Endothelial cell of umbilical vein (primary cell): ENCODE data around the gene SARS1. TPM values are rescaled to one million over a fixed set of nuclear protein-coding genes. Genes with fewer than 3 reads are reported as not detected.

Experiments
- BruUV-seq: library from RNA; stranded (reverse); fragments of 400-500 nt; replicated peaks from 2 replicates; lab custom pipeline; 2021; lab: Mats Ljungman, UMichigan
- CTCF ChIA-PET: fragments of 300-600, 350-600 bp; sonication (Branson Sonifier 250); formaldehyde crosslinking; loops from one replicate; lab custom pipeline; 2021; ENCODE audit warnings: antibody characterized with exemption, inconsistent platforms; lab: Charles Lee
- POLR2A ChIA-PET: fragments of 300-600, 350-600 bp; sonication (Branson Sonifier 250); formaldehyde crosslinking; loops from one replicate; lab custom pipeline; 2021; ENCODE audit warnings: antibody characterized with exemption, inconsistent platforms; lab: Charles Lee
- DNase-seq: peaks from one replicate; pipeline ENCODE4 v3.0.0-alpha.2; 2011; ENCODE audit warnings: low read depth, low spot score
- FAIRE-seq: peaks from 2 replicates; lab custom pipeline; 2011; peaks lifted over from hg19 to GRCh38; lab: Jason Lieb, UNC
- H2AFZ ChIP-seq: 2 replicates; pipeline ENCODE4 v1.6.0; 2012; ENCODE audit warnings: low read depth, low read length, control low read depth, inconsistent platforms
- H3K27ac ChIP-seq: 2 replicates; pipeline ENCODE4 v1.5.1; 2011; ENCODE audit warnings: low read depth, mild to moderate bottlenecking, control low read depth, low read length, moderate library complexity; ENCODE audit not compliant: insufficient read depth
- H3K27me3 ChIP-seq, 2 experiments: 2 replicates each; pipeline versions ENCODE4 v1.6.0 to v1.6.1; 2011; ENCODE audit warnings: low read length in 2 of 2, mixed read lengths in 1 of 2; ENCODE audit not compliant: control insufficient read depth in 2 of 2, insufficient read depth in 2 of 2
- H3K36me3 ChIP-seq, 2 experiments: 2 replicates in 1 of 2; 3 replicates in 1 of 2; pipeline ENCODE4 v1.5.1; 2011; ENCODE audit warnings: low read length in 2 of 2, mild to moderate bottlenecking in 1 of 2, moderate library complexity in 1 of 2; ENCODE audit not compliant: control insufficient read depth in 2 of 2, insufficient read depth in 2 of 2; ENCODE audit errors: extremely low read depth in 1 of 2
- H3K4me1 ChIP-seq: 3 replicates; pipeline ENCODE4 v1.5.1; 2011; ENCODE audit warnings: mild to moderate bottlenecking, low read length; ENCODE audit not compliant: control insufficient read depth, insufficient read depth; ENCODE audit errors: extremely low read depth
- H3K4me2 ChIP-seq: 2 replicates; pipeline ENCODE4 v1.6.1; 2011; ENCODE audit warnings: low read length, control low read depth, mixed read lengths; ENCODE audit not compliant: insufficient read depth
- H3K4me3 ChIP-seq, 3 experiments: fragments of 200-600 bp in 1 of 3; sonication (generic), shearing (Covaris generic) in 1 of 3; replicated peaks in 1 of 3; 2 replicates each; pipeline ENCODE4 v1.5.1; 2011 to 2016; ENCODE audit warnings: control low read depth in 3 of 3, low read length in 3 of 3, mild to moderate bottlenecking in 2 of 3, inconsistent platforms in 1 of 3, low read depth in 1 of 3, moderate library complexity in 1 of 3; ENCODE audit not compliant: insufficient read depth in 1 of 3
- H3K79me2 ChIP-seq: 2 replicates; pipeline ENCODE4 v1.6.0; 2012; ENCODE audit warnings: low read length, inconsistent platforms; ENCODE audit not compliant: control insufficient read depth, insufficient read depth
- H3K9ac ChIP-seq: replicated peaks from 2 replicates; pipeline ENCODE3; 2011; ENCODE audit warnings: low read length, control low read depth; ENCODE audit not compliant: insufficient read depth; ENCODE audit errors: extremely low read depth
- H3K9me1 ChIP-seq: replicated peaks from 3 replicates; pipeline ENCODE4 v1.6.0; 2011; ENCODE audit warnings: mild to moderate bottlenecking, low read length; ENCODE audit not compliant: control insufficient read depth, insufficient read depth; ENCODE audit errors: extremely low read depth
- H3K9me3 ChIP-seq: replicated peaks from 2 replicates; pipeline ENCODE4 v1.5.1; 2012; ENCODE audit warnings: low read length, inconsistent platforms; ENCODE audit not compliant: control insufficient read depth, insufficient read depth
- H4K20me1 ChIP-seq: replicated peaks from 2 replicates; pipeline ENCODE3; 2011; ENCODE audit warnings: mild to moderate bottlenecking, low read length; ENCODE audit not compliant: control insufficient read depth, insufficient read depth; ENCODE audit errors: extremely low read depth
- EZH2 ChIP-seq: IDR thresholded peaks from 2 replicates; pipeline ENCODE4 v1.6.1; 2012; ENCODE audit warnings: borderline replicate concordance, low read depth, mild to moderate bottlenecking, moderate library complexity, low read length, inconsistent platforms; ENCODE audit not compliant: severe bottlenecking
- FOS ChIP-seq: IDR thresholded peaks from 2 replicates; pipeline ENCODE4 v1.6.1; 2011; ENCODE audit warnings: mild to moderate bottlenecking, low read length, moderate library complexity, borderline replicate concordance; ENCODE audit not compliant: insufficient read depth
- GATA2 ChIP-seq: IDR thresholded peaks from 2 replicates; pipeline ENCODE4 v1.7.0; 2011; ENCODE audit warnings: low read depth, mild to moderate bottlenecking, moderate library complexity, mixed read lengths, low read length; ENCODE audit not compliant: insufficient read length, insufficient read depth
- JUN ChIP-seq: IDR thresholded peaks from 2 replicates; pipeline ENCODE4 v1.6.1; 2011; ENCODE audit warnings: borderline replicate concordance, low read depth; ENCODE audit not compliant: insufficient read length, insufficient read depth
- MYC ChIP-seq: IDR thresholded peaks from one replicate; pipeline ENCODE4 v1.6.1; 2011; ENCODE audit warnings: mild to moderate bottlenecking, low read depth, low read length
- POLR2A ChIP-seq: IDR thresholded peaks from 2 replicates; pipeline ENCODE4 v1.6.1; 2012; ENCODE audit warnings: low read depth, mild to moderate bottlenecking, control low read depth, low read length
- POLR2AphosphoS5 ChIP-seq: IDR thresholded peaks from 2 replicates; pipeline ENCODE4 v1.6.1; 2012; ENCODE audit warnings: low read depth, mild to moderate bottlenecking, control low read depth, low read length, moderate library complexity; ENCODE audit not compliant: insufficient read depth
- dilution Hi-C: fragments of 300-500 bp; cut with MboI; formaldehyde crosslinking; loops from one replicate; pipeline ENCODE4 v1.15.0; 2019; ENCODE audit warnings: low sequenced_read_pairs; ENCODE audit not compliant: extremely low pct_ligation_motif_present
- intact Hi-C: fragments of 100-400 bp; cut with micrococcal nuclease; formaldehyde crosslinking; loops from one replicate; pipeline ENCODE4 v1.10.0; 2022
- polyA plus RNA-seq, 4 experiments: library from polyadenylated mRNA; depleted of rRNA in 3 of 4; stranded (reverse) in 3 of 4; unstranded in 1 of 4; fragments of >200 nt; gene quantifications; 2 replicates each; pipeline versions ENCODE4 v1.2.1 to v1.2.3, GENCODE V29; 2011 to 2012; ENCODE audit warnings: missing spikeins in 1 of 4
- total RNA-seq: library from RNA; stranded (reverse); gene quantifications from 2 replicates; pipeline ENCODE4 v1.2.3, GENCODE V29; 2021
- TF ChIP-seq, protein P1 (sequence below): IDR thresholded peaks from 2 replicates; pipeline ENCODE4 v1.6.1; 2011; ENCODE audit not compliant: insufficient read depth, insufficient read length
- TF ChIP-seq, protein P2 (sequence below), 2 donors: IDR thresholded peaks; 1 replicate in 1 of 2; 2 replicates in 1 of 2; pipeline ENCODE4 v1.5.1; 2011; ENCODE audit warnings: low read length in 2 of 2, mild to moderate bottlenecking in 2 of 2, moderate library complexity in 2 of 2, control low read depth in 1 of 2, inconsistent platforms in 1 of 2, low read depth in 1 of 2; ENCODE audit not compliant: insufficient read depth in 1 of 2; ENCODE audit errors: extremely low read depth in 1 of 2

SARS1 gene
- total and polyA plus RNA-seq, 2 donors (not counting 3 experiments of a cell fraction or from before 2014, with no cell fraction given): 110 to 178 TPM

- Histone ChIP-seq H2AFZ (no peak overlapping the region), H3K4me3 (no peak overlapping the region), H3K27ac (no peak overlapping the region), H3K4me2 (no peak overlapping the region), H3K4me1 (peaks cover 5% of the 10 kb centered on the region), H3K36me3 (no peaks in the 10 kb centered on the region), H3K9me1 (no peaks in the 10 kb centered on the region), H3K27me3 (peaks cover 0 to 2% of the 10 kb centered on the region in 2 experiments), H3K79me2 (peaks cover 1% of the 10 kb centered on the region), H3K9ac (no peak overlapping the region), H3K9me3 (no peaks in the 10 kb centered on the region), H4K20me1 (no peaks in the 10 kb centered on the region)
- FAIRE-seq: no peak
- dilution Hi-C loops (no loop called here), intact Hi-C loops (no loop called here)
- ChIA-PET CTCF (interaction anchor here (1.2 kb wide), 1 partner anchor 10 kb away, joined by 6 read pairs; no protein-coding TSS in a partner anchor), POLR2A (no interaction called here)
- DNase-seq: no peak
- BruUV-seq: no TSS peak
- no peak for TF ChIP-seq JUN
- no peak for TF ChIP-seq FOS
- TF ChIP-seq POLR2A: no peak
- TF ChIP-seq GATA2: no peak
- TF ChIP-seq, protein P1, sequence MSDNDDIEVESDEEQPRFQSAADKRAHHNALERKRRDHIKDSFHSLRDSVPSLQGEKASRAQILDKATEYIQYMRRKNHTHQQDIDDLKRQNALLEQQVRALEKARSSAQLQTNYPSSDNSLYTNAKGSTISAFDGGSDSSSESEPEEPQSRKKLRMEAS: no peak
- no peak for TF ChIP-seq EZH2
- no peak for TF ChIP-seq POLR2AphosphoS5
- TF ChIP-seq, protein P2, sequence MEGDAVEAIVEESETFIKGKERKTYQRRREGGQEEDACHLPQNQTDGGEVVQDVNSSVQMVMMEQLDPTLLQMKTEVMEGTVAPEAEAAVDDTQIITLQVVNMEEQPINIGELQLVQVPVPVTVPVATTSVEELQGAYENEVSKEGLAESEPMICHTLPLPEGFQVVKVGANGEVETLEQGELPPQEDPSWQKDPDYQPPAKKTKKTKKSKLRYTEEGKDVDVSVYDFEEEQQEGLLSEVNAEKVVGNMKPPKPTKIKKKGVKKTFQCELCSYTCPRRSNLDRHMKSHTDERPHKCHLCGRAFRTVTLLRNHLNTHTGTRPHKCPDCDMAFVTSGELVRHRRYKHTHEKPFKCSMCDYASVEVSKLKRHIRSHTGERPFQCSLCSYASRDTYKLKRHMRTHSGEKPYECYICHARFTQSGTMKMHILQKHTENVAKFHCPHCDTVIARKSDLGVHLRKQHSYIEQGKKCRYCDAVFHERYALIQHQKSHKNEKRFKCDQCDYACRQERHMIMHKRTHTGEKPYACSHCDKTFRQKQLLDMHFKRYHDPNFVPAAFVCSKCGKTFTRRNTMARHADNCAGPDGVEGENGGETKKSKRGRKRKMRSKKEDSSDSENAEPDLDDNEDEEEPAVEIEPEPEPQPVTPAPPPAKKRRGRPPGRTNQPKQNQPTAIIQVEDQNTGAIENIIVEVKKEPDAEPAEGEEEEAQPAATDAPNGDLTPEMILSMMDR (IDR thresholded peaks at IDR 0.05; ENCODE audit: extremely low read depth in 1 of 2, insufficient read depth in 1 of 2, low read depth in 1 of 2, low read length in 2 of 2): no peak
- TF ChIP-seq MYC: no peak
Observed at GRCh38 chr1:109208836-109209463, 4.8 kb upstream of the SARS1 start.
